NCI-H2196 (cell line): ENCODE results near the gene SPIN2B.
"Not testable (repeated sequence)": the region's sequence is repeated elsewhere in the genome, so short reads cannot be mapped to it uniquely, and the experiment has no call there.

Experiments used
- DNase-seq: peaks from one replicate; lab custom pipeline; 2025; ENCODE audit not compliant: unreplicated experiment; lab: John Stamatoyannopoulos, UW

Gene SPIN2B

DNA sequence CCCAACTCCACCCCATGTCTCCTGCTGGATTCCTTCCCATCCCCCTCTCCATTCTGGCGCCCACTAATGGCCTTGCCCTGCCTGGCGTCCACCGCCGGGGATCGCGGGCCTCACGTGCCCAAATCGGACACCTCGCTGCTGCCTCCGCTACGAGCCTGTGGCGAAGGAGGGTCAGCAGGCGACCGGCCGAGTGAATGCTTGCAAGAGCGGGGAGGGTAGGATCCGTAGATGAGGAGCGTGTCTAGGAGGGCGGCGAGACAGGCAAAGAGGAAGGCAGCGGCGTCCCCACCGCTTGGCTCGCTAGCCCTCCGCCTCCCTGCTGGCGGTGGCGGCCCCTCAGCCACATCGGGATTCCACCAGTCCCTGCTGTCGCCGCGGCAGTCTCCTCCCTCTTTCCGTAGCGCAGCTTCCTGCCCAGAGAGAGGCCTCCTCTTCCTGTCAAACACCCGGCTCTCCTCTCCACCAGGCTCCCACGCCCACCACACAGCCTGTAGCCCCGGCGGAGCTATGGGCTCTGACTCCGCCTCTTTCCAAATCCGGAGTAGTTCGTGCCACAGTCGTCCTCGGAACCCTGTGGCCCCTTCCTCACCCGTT lies at the start of gene SPIN2B:
Gene SPIN2B, minus strand, starts transcription at position 387 of the 594 bp plus-strand sequence.
- peak; percentile 55 for DNase-seq

DNA sequence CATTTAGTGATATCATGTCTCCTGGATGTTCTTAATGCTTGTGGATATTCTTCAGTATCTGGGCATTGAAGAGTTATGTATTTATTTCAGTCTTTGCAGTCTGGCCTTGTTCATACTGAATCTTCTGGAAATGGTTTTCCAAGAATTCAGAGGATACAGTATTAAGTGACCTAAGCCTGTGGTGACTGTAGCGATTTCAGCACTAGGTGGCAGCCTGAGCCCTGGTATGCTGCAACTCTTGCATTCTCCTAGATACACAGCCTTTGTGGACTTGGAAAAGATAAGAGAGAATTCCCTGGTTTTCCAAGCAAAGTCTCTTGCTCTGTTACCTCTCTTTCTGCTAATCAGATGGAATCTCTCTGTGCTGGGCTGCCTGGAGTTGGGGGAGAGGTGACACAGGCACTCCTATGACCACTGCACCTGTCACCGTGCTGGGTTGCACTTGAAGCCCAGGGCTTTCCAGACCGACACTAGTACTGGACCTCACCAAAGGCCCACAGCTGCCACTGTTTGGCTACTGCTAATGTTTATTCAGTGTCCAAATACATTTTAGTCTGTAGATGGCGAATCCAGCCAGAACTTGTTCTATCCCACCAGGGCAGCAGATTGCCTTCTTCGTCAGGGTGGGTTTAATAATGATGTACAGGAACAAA lies 35.2 kb upstream of the SPIN2B start:
- DNase-seq = peak; percentile 7

DNA sequence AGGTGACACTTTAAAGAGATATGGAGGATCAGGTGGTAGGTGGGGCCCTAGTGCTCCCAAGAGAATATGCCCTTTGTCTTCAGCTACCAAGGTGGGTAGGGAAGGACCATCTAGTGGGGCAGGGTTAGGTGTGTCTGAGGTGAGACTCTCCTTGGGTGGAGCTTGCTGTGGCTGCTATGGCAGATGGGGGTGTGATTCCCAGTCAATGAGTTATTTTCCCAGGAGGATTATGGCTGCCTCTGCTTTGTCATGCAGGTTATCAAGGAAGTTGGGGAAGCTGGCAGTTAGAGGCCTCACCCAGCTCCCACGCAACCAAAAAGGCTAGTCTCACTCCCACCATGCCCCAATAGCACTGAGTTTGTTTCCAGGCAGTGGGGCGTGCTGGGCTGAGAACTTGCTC lies 33.8 kb upstream of the SPIN2B start:
- DNase-seq = no peak

DNA sequence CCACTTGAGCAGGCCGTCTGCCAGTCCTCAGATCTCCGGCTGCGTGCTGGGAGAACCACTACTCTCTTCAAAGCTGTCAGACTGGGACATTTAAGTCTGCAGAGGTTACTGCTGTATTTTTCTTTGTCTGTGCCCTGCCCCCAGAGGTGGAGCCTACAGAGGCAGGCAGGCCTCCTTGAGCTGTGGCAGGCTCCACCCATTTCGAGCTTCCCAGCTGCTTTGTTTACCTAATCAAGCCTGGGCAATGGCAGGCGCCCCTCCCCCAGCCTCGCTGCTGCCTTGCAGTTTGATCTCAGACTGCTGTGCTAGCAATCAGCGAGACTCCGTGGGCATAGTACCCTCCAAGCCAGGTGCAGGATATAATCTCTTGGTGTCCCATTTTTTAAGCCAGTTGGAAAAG lies 30.9 kb upstream of the SPIN2B start:
- not testable (repeated sequence) for DNase-seq

DNA sequence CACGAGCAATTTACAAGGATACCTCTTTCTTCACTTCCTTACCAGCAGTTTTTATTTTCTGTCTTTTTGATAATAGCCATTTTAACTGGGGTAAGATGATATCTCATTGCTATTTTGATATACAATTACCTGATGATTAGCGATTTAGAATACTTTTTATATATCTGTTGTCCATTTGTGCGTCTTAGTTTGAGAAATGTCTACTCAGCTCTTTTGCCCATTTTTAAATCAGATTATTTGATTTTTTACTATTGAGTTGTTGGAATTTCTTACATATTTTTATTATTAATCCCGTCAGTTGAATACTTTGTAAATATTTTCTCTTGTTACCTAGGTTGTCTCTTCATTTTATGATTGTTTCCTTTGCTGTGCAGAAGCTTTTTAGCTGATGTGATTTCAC lies 17.3 kb upstream of the SPIN2B start:
- DNase-seq = no peak

DNA sequence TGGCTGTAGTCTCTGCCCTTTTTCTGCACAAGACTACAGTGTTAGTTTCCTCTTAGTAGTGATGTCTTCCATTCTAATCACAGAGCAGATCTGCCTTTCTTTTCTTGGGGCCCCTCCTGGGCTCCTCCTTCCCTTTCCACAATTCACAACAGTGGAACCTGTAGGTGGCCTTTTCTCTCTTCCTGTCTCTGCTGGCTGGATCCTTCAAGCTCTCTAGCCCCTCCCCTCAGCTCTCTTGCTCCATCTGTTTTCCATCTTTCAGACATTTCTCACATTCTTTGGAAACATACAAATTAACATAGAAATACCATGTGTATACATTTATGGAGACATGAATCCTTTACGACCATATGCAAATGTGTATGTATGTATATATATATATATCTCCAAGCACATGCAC lies 16.2 kb upstream of the SPIN2B start:
- DNase-seq = peak; percentile 1

DNA sequence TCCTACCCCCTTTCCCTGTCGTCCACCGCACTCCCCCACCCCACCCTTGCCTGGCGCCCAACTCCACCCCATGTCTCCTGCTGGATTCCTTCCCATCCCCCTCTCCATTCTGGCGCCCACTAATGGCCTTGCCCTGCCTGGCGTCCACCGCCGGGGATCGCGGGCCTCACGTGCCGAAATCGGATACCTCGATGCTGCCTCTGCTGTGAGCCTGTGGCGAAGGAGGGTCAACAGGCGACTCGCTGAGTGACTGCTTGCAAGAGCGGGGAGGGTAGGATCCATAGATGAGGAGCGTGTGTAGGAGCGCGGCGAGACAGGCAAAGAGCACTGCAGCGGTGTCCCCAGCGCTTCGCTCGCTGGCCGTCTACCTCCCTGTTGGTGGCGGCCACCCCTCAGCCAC lies 15.7 kb upstream of the SPIN2B start, which contains the start of gene SPIN2A:
Gene SPIN2A, minus strand, starts transcription at position 325 of the 400 bp plus-strand sequence. CDS start 800 bp downstream, outside the sequence.
- DNase-seq = peak; percentile 38

DNA sequence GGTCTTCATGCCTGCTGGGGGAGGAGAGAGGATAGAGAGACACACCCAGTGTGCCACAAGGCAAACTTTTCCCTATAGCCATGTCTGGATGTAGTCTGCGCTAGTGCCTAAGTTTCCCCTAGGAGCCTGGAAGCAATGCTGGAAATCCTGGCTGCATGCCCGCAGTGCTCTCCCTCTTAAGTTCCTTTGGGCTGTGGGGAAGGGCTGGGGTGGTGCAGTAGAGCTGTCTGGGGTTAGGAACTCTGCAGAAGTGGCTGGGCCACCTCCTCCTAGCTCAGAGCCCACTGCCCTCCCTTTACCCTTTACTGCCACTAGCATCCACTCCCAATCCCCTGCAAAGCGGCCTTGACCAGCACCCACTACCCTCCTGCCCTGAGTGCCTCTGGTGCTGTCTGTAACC lies 15.2 kb upstream of the SPIN2B start:
- DNase-seq = not testable (repeated sequence)

DNA sequence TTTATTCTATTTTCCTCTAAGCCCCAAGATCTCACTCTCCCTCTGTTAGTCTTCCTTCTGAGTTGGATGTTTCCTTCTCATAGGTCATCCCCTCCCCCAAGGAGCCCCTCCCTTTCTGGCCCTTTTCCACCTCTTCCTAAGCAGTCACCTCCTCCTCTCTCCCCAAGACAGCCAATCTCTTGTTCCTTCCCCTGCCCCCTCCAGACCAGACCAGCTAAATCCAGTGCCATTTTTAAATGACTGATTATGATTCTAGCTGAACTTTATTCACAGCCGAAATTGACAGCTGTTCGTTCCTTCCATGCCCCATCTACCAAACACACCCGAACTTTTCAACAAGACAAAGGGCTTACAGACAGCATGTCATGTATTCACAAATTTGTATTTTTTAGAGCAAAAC lies 13.9 kb upstream of the SPIN2B start:
- no peak for DNase-seq

DNA sequence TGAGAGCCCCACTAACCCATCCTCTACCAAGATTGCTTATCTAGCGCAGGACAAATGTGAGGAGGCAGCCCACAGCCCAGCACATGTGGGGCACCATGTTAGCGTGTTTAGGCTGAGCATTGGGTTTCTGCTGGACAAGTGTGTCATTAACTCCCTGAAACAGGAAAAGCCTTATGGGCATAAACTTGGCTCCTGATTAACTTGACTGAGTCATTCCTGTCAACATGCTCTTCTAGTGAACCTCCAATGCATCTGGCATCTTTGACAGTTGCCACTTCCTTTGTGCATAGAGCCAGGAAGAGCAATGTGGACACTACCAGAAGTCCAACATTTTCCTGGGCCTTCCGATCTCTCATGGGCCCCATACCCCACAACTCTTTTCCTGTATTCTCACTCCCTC lies 13.4 kb upstream of the SPIN2B start:
- DNase-seq = no peak

DNA sequence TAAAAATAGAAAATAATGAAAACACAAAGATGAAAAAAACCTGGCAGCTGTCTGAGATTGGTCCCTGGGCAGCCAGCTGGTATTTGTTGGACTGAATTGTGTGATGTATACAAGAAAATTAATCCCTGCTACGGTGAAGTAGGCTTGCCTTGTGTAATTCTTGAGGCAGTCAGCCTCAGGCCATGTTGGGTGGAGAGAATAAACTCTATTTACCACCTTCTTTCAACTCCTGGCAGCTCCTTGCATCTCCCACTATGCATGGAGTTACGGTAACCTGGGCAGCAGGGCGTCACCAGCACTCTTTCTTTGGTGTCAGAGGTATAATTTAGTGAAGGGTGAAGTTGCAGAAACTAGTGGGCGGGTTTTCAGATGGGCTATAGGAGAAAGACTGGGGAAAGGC lies 12.4 kb upstream of the SPIN2B start:
- no peak for DNase-seq

DNA sequence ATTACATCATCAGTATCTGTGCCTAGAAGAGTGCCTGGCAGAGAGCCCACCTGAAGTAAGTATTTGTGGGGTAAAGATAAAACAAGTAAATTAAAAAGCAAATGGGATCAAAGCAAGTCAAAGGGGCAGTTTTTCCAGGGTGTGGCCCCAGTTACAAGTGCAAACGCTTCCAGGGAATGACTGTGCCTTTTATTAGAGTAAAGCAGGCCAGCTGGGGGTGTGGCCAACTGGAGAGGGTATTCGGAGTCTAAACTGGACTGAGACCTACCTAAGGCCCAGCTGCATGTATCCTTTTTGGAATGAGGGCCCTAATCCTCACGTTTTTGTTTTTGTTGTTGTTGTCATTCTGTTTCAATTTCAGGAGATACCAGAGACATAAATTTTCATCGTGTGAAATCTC lies 11.9 kb upstream of the SPIN2B start:
- DNase-seq = not testable (repeated sequence)

DNA sequence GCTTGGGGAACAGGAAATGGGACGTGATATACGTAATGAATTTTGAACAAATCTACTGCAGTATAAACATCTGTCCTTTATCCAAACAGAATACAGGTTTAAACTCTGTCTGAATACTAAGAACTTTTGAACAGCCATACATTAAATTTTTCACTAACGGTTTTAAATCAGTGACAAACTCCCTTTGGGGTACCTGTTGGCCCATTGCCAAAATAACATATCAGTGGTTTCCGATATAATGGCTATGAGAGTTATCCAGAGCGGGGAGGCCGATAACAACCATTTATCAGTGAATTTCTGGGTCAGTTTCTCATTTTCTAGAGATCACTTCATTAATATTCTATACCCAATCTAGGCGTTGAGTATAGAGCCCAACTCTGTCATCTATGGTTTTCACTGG lies 10.7 kb upstream of the SPIN2B start:
- DNase-seq = no peak

DNA sequence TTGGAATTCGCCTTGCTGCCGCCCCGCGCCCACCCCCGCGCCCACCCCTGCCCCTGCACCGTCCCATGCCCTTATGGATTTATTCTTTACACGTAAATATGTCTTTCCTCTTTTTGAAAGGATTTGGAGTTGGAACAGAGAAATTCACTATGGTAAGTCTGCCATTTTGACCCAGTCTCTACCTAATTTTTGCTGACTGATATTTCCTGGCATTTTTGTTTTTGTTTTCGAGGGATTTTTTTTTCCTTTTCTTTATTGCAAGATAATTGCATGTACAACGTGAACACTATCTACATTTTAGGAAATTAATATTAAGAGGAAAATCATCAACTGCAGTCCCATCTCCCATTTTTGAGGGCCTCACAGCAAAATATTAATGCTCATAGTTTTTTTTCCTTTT lies 468 bp upstream of the SPIN2B start:
- no peak for DNase-seq

DNA sequence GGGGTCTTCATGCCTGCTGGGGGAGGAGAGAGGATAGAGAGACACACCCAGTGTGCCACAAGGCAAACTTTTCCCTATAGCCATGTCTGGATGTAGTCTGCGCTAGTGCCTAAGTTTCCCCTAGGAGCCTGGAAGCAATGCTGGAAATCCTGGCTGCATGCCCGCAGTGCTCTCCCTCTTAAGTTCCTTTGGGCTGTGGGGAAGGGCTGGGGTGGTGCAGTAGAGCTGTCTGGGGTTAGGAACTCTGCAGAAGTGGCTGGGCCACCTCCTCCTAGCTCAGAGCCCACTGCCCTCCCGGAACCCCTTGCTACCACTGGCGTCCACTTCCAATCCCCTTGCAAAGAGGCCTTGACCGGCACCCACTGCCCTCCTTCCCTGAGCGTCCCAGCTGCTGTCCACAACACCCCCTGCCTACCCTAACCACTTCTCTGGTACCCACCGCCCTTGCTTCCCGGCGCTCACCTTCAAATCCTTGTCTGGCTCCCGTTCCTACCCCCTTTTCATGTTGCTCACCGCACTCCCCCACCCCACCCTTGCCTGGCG lies 658 bp downstream of the SPIN2B start:
- DNase-seq = not testable (repeated sequence)

DNA sequence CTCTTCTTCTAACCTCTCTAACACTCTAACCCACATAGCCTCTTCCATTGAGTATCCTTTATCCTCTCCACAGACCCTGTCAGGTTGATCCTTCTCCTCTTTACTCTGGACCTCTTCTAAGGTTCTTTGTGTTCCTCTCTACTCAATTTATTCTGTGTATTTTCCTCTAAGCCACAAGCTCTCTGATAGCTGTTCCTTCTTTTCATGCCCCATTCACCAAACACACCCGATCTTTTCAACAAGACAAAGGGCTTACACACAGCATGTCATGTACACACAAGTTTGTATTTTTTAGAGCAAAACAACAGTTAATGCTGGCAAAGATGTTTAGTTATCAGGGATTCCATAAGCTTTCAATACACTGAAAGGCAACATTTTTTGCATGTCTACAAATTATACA lies 1.9 kb downstream of the SPIN2B start:
- DNase-seq = no peak

DNA sequence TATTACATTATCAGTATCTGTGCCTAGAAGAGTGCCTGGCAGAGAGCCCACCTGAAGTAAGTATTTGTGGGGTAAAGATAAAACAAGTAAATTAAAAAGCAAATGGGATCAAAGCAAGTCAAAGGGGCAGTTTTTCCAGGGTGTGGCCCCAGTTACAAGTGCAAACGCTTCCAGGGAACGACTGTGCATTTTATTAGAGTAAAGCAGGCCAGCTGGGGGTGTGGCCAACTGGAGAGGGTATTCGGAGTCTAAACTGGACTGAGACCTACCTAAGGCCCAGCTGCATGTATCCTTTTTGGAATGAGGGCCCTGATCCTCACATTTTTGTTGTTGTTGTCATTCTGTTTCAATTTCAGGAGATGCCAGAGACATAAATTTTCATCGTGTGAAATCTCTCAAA lies 3.8 kb downstream of the SPIN2B start:
- not testable (repeated sequence) for DNase-seq

DNA sequence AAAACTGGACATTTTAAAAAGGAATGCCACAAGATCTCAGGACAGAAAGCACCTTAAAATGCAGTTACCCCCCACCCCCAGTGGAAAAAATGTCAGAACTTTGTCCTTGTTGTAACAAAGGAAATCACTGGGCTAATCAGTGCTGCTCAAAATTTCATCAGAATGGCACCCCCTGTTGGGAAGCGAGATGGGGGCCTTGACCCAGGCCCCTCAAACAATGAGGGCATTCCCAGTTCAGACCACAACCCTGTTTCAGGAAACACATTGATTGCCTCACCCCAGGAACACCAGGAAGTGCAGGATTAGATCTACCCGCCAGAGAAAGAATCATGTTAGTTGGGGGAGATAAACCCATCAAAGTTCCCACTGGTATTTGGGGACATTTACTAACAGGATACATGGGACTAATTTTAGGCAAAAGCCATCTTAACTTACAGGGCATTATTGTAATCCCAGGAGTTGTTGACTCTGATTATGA lies 16.4 kb downstream of the SPIN2B start:
- no peak for DNase-seq

DNA sequence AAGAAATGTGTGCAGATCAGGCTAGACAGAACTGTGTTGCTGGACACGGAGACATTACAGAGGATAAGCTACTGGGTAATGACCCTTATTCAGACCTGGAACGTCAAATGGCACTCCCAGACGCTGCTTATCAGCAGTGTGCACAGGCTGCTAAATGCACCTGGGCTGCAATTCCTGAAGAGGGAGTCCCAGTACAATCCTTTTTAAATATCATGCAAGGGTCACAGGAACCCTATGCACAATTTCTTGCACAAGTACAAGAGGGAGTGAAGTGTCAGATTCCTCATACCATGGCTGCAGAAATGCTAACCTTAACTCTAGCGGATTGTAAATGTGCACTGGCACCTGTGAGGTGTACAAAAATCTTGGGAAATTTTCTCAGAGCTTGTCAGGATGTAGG lies 16.9 kb downstream of the SPIN2B start:
- DNase-seq = no peak

DNA sequence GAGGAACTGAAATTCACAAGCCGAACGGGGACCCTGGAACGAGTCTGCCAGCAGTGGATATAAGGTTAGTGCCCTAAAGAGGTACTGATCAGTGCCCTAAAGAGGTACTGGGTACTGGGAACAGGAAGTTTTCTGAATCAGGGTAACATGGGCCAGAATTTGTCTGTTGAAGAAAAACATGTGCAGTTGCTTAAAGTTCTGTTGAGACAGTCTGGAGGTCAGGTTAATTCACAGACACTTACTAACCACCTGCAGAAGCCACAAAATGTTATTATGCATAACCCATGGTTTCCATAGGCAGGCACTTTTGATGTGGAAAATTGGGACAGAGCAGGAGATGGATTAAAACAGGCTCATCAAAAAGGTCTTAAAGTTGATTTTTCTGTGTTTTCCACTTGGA lies 17.9 kb downstream of the SPIN2B start:
- DNase-seq = no peak

DNA sequence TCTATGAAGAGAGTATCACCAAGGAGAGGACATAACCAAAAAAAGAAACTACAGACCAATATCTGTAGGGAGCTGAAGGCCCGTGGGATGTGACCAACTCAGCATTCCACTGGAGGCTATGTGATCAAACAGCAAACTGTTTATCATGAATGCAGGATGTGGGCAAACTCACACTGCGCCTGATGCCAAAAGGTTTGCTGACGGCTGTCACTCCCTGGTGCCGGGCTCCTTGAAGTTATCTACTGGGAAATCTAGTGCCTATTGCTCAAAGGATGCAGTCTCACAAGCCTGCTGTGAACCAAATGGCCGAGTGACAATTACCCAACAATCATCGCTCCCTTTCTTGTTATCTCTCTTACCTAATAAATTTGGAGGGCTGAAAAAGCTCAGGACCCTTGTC lies 18.4 kb downstream of the SPIN2B start:
- not testable (repeated sequence) for DNase-seq

DNA sequence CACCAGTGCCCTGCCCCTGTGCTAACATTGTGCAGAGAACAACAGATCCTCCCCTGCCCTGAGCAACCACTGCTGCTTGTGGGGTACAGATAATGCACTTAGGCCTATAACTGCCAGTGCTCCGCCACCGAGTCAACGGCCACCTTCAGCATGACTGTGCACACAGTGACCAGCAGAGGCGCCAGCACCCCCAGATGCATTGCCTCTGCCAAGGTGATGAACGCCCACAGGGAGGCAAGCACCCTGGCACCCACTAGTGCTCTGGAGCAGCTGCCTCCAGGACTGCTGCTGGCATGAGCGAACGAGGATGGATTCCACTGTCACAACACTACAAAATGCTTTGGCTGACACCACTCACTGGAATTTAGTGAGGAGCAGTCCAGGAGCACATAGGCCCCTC lies 38.2 kb downstream of the SPIN2B start:
- DNase-seq = no peak

DNA sequence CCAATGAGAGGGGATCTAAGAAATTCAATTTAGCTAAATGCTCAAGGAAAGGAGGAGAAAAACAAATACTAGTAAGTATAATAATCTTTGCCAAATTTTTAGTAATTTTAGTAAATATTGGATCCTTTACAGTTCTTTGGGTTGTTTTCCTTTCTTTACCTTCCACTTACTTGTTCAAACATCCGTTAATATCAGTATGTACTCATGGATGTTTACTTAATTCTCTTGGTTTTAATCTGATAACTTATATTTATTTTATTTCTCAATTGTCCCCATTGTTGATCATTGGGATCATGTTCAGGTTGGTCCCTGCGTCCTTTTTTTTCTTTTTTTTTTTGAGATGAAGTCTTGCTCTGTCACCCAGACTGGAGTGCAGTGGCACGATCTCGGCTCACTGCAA lies 46.9 kb downstream of the SPIN2B start:
- DNase-seq = no peak
